GM12878 (cell line): ENCODE measurements around the gene KCNJ14. TPM values are rescaled to one million over a fixed set of nuclear protein-coding genes. Genes with fewer than 3 reads are reported as not detected.

ENCODE experiments used
- ATAC-seq: fragments of 200-7000 bp; cut with Tn5 transposase; 3 replicates; pipeline ENCODE4 v1.9.1; 2020; ENCODE audit warnings: mild to moderate bottlenecking, moderate library complexity
- BruUV-seq: library from RNA; stranded (reverse); fragments of 400-500 nt; replicated peaks from 2 replicates; lab custom pipeline; 2021; lab: Mats Ljungman, UMichigan
- CTCF ChIA-PET: fragments of 300-600 bp; sonication (Branson Sonifier 250); formaldehyde crosslinking; extraction: SDS; loops from one replicate; lab custom pipeline; 2021; ENCODE audit warnings: inconsistent platforms; lab: Yijun Ruan, JAX
- POLR2A ChIA-PET: fragments of 350-600 bp; formaldehyde crosslinking; extraction: SDS; loops from one replicate; lab custom pipeline; 2021; ENCODE audit warnings: inconsistent platforms; lab: Charles Lee
- RAD21 ChIA-PET: fragments of 300-600 bp; sonication (Branson Sonifier 250); formaldehyde crosslinking; loops from one replicate; lab custom pipeline; 2023; ENCODE audit warnings: antibody characterized with exemption; ENCODE audit not compliant: unreplicated experiment; lab: Charles Lee
- SMC1A ChIA-PET: fragments of 300-600 bp; sonication (Branson Sonifier 250); formaldehyde crosslinking; loops from one replicate; lab custom pipeline; 2023; ENCODE audit not compliant: unreplicated experiment, uncharacterized antibody; lab: Charles Lee
- DNase-seq: peaks from one replicate; pipeline ENCODE4 v3.0.0-alpha.2; 2011; ENCODE audit warnings: low read depth, low spot score
- FAIRE-seq: peaks from 3 replicates; lab custom pipeline; 2011; peaks lifted over from hg19 to GRCh38; lab: Jason Lieb, UNC
- H2AFZ ChIP-seq: 2 replicates; pipeline ENCODE4 v1.6.0; 2011; ENCODE audit warnings: low read depth, low read length, control low read depth; ENCODE audit not compliant: control insufficient read depth
- H3K27ac ChIP-seq: 2 replicates; pipeline ENCODE4 v1.5.1; 2011; ENCODE audit warnings: control low read depth; ENCODE audit not compliant: control insufficient read depth, insufficient read depth
- H3K27me3 ChIP-seq, 2 experiments: replicated peaks in 1 of 2; 2 replicates each; pipeline versions ENCODE4 v1.6.0 to v1.6.1; 2011; ENCODE audit warnings: low read length in 1 of 2; ENCODE audit not compliant: control insufficient read depth in 2 of 2, insufficient read depth in 2 of 2
- H3K36me3 ChIP-seq, 2 experiments: 2 replicates each; pipeline ENCODE4 v1.5.1; 2011; ENCODE audit warnings: low read length in 1 of 2; ENCODE audit not compliant: control insufficient read depth in 2 of 2, insufficient read depth in 2 of 2
- H3K4me1 ChIP-seq: 2 replicates; pipeline ENCODE4 v1.6.1; 2011; ENCODE audit warnings: mild to moderate bottlenecking, low read length, moderate library complexity, mixed read lengths; ENCODE audit not compliant: control insufficient read depth, insufficient read depth
- H3K4me2 ChIP-seq: 2 replicates; pipeline ENCODE4 v1.6.0; 2011; ENCODE audit warnings: control low read depth; ENCODE audit not compliant: control insufficient read depth, insufficient read depth
- H3K4me3 ChIP-seq: fragments of 200-600 bp; sonication (generic); 2 replicates; pipeline ENCODE4 v1.5.1; 2016
- H3K79me2 ChIP-seq: 2 replicates; pipeline ENCODE4 v1.6.0; 2011; ENCODE audit warnings: low read length; ENCODE audit not compliant: control insufficient read depth, insufficient read depth
- H3K9ac ChIP-seq: 2 replicates; pipeline ENCODE4 v1.8.0; 2011; ENCODE audit warnings: low read length, control low read depth, mixed read lengths; ENCODE audit not compliant: control insufficient read depth, insufficient read depth
- H3K9me3 ChIP-seq: replicated peaks from 3 replicates; pipeline ENCODE4 v1.5.1; 2011; ENCODE audit warnings: mild to moderate bottlenecking, low read length; ENCODE audit not compliant: control insufficient read depth, insufficient read depth
- H4K20me1 ChIP-seq: 2 replicates; pipeline ENCODE4 v1.6.0; 2011; ENCODE audit not compliant: control insufficient read depth, insufficient read depth
- BACH1 ChIP-seq: fragments of 450-650 bp; IDR thresholded peaks from 2 replicates; pipeline ENCODE4 v1.6.1; 2017; ENCODE audit warnings: mild to moderate bottlenecking, borderline replicate concordance
- KLF5 ChIP-seq: fragments of 450-650 bp; IDR thresholded peaks from 2 replicates; pipeline ENCODE4 v1.6.1; 2014; ENCODE audit warnings: mild to moderate bottlenecking; ENCODE audit not compliant: partially characterized antibody
- RB1 ChIP-seq: fragments of 450-650 bp; formaldehyde crosslinking; IDR thresholded peaks from 2 replicates; pipeline ENCODE4 v1.6.1; 2017; ENCODE audit warnings: mild to moderate bottlenecking, borderline replicate concordance
- ZNF207 ChIP-seq: fragments of 450-650 bp; IDR thresholded peaks from 2 replicates; pipeline ENCODE4 v1.6.1; 2014; ENCODE audit warnings: antibody characterized with exemption, mild to moderate bottlenecking, borderline replicate concordance
- WGBS: methylation state at CpG from one replicate; pipeline ENCODE4 v1.1.6; 2016; ENCODE audit warnings: low lambda C conversion rate; ENCODE audit not compliant: insufficient replicate concordance, insufficient coverage; ENCODE audit errors: missing lambda C conversion rate; 5-methylcytosine and 5-hydroxymethylcytosine counted together
- in situ Hi-C: fragments of 300-500 bp; cut with MboI; formaldehyde crosslinking; loops from 9 replicates; pipeline ENCODE4 v1.14.3; 2018; ENCODE audit warnings: mixed read lengths
- intact Hi-C: fragments of 100-400 bp; cut with micrococcal nuclease; formaldehyde crosslinking; loops from one replicate; pipeline ENCODE4 v1.14.2; 2022; ENCODE audit not compliant: unreplicated experiment
- polyA plus RNA-seq, 11 experiments: library from polyadenylated mRNA; depleted of rRNA in 4 of 11; unstranded in 6 of 11; stranded (reverse) in 5 of 11; fragments of >200 nt; fragmentation: Nextera tagmentation in 4 of 11; fragmentation: Illumina TruSeq in 1 of 11; extraction: Ambion mirVana in 4 of 11; extraction: Trizol in 1 of 11; gene quantifications; 1 replicate in 1 of 11; 2 replicates in 10 of 11; pipeline versions ENCODE4 v1.2.1 to v1.2.3, GENCODE V29; 2011 to 2016; ENCODE audit warnings: inconsistent platforms in 2 of 11, missing spikeins in 2 of 11, low read depth in 1 of 11
- total RNA-seq, 4 experiments: library from RNA; depleted of rRNA in 3 of 4; stranded (reverse); fragments of >200 nt in 3 of 4; fragmentation: Illumina TruSeq in 1 of 4; extraction: Trizol in 1 of 4; gene quantifications; 2 replicates each; pipeline versions ENCODE4 v1.2.1 to v1.2.3, GENCODE V29; 2013 to 2021
- TF ChIP-seq, protein P1 (sequence below): IDR thresholded peaks from 2 replicates; pipeline ENCODE4 v1.6.1; 2012; ENCODE audit warnings: improper control_type of control experiment, low read depth, low read length; ENCODE audit not compliant: insufficient replicate concordance
- TF ChIP-seq, protein P2 (sequence below): IDR thresholded peaks from 2 replicates; pipeline ENCODE4 v1.6.1; 2012; ENCODE audit warnings: low read depth, low read length, improper control_type of control experiment

KCNJ14 gene
- total and polyA plus RNA-seq, 10 of the 15 experiments (the other 5 are each of a cell fraction or from before 2014, with no cell fraction given), result 0.24 to 1.4 (median 0.42) TPM

DNA sequence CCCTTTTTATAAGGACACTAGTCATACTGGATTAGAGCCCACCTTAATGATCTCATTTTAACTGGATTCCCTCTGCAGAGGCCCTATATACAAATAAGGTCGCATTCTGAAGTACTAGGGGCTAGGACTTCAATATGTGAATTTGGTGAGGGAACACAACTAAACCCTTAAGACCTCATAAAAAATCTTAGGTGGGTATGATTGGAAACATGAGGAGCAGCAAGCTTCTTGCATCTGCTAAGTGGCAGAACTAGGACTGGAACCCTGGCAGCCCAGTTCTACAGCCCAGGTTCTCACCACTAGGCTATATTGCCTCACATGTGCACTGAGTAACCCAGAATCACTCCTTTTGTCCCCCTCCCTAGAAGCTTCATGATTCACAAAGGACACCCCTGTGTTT is 26.7 kb upstream of the KCNJ14 start:
- SMC1A ChIA-PET, result no interaction called here
- WGBS, result 88% methylated on average over 1 of the region's 1 CpG
- BruUV-seq, result no TSS peak
- H3K9me3 ChIP-seq, result no peaks in the 10 kb centered on the region
- H3K27ac ChIP-seq, result no peak overlapping the region
- RAD21 ChIA-PET, result interaction anchor here (0.5 kb wide), 1 partner anchor 38 kb away, joined by 3 read pairs; no protein-coding TSS in a partner anchor
- in situ Hi-C loops (no loop called here), intact Hi-C loops (no loop called here)
- H3K9ac ChIP-seq, result no peak overlapping the region
- no peaks in the 10 kb centered on the region for H4K20me1 ChIP-seq
- FAIRE-seq, result no peak
- TF ChIP-seq BACH1, result no peak
- no peak for TF ChIP-seq KLF5
- no peak for TF ChIP-seq ZNF207
- TF ChIP-seq, protein P1, sequence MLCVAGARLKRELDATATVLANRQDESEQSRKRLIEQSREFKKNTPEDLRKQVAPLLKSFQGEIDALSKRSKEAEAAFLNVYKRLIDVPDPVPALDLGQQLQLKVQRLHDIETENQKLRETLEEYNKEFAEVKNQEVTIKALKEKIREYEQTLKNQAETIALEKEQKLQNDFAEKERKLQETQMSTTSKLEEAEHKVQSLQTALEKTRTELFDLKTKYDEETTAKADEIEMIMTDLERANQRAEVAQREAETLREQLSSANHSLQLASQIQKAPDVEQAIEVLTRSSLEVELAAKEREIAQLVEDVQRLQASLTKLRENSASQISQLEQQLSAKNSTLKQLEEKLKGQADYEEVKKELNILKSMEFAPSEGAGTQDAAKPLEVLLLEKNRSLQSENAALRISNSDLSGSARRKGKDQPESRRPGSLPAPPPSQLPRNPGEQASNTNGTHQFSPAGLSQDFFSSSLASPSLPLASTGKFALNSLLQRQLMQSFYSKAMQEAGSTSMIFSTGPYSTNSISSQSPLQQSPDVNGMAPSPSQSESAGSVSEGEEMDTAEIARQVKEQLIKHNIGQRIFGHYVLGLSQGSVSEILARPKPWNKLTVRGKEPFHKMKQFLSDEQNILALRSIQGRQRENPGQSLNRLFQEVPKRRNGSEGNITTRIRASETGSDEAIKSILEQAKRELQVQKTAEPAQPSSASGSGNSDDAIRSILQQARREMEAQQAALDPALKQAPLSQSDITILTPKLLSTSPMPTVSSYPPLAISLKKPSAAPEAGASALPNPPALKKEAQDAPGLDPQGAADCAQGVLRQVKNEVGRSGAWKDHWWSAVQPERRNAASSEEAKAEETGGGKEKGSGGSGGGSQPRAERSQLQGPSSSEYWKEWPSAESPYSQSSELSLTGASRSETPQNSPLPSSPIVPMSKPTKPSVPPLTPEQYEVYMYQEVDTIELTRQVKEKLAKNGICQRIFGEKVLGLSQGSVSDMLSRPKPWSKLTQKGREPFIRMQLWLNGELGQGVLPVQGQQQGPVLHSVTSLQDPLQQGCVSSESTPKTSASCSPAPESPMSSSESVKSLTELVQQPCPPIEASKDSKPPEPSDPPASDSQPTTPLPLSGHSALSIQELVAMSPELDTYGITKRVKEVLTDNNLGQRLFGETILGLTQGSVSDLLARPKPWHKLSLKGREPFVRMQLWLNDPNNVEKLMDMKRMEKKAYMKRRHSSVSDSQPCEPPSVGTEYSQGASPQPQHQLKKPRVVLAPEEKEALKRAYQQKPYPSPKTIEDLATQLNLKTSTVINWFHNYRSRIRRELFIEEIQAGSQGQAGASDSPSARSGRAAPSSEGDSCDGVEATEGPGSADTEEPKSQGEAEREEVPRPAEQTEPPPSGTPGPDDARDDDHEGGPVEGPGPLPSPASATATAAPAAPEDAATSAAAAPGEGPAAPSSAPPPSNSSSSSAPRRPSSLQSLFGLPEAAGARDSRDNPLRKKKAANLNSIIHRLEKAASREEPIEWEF, result no peak
- TF ChIP-seq, protein P2, sequence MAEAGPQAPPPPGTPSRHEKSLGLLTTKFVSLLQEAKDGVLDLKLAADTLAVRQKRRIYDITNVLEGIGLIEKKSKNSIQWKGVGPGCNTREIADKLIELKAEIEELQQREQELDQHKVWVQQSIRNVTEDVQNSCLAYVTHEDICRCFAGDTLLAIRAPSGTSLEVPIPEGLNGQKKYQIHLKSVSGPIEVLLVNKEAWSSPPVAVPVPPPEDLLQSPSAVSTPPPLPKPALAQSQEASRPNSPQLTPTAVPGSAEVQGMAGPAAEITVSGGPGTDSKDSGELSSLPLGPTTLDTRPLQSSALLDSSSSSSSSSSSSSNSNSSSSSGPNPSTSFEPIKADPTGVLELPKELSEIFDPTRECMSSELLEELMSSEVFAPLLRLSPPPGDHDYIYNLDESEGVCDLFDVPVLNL, result no peak
- TF ChIP-seq RB1, result no peak
- CTCF ChIA-PET, result interaction anchor here (0.6 to 1.0 kb wide), 3 partner anchors 10 to 62 kb away, joined by 3 read pairs; partner anchors contain the start of gene KDELR1
- H3K4me2 ChIP-seq, result no peak overlapping the region
- no peaks in the 10 kb centered on the region for H3K36me3 ChIP-seq
- H3K4me3 ChIP-seq, result no peak overlapping the region
- no peak overlapping the region for H2AFZ ChIP-seq
- no peak for DNase-seq
- POLR2A ChIA-PET, result interaction anchor here (0.6 kb wide), 1 partner anchor 15 kb away, joined by 9 read pairs; no protein-coding TSS in a partner anchor
- ATAC-seq, result no peak
- H3K79me2 ChIP-seq, result no peaks in the 10 kb centered on the region
- no peaks in the 10 kb centered on the region for H3K27me3 ChIP-seq
- peaks cover 6% of the 10 kb centered on the region for H3K4me1 ChIP-seq
